GM21717 (cell line): Measurements from ENCODE around the gene ZDHHC4.

ENCODE experiments used
- ATAC-seq: cut with Tn5 transposase; IDR thresholded peaks from one replicate; pipeline ENCODE4 v1.9.1; 2021; ENCODE audit warnings: mild to moderate bottlenecking, moderate library complexity; ENCODE audit not compliant: unreplicated experiment

Gene ZDHHC4

GRCh38 chr7:6577369-6578113 is at the start of gene ZDHHC4:
Gene ZDHHC4 (plus strand): TSS chr7:6577454. CDS start chr7:6580562, 3,108 bp downstream.
- peak; percentile 97 for ATAC-seq

- no peak for ATAC-seq
Observed at GRCh38 chr7:6528401-6529130, 48.7 kb upstream of the ZDHHC4 start.

- no peak for ATAC-seq
Observed at GRCh38 chr7:6529643-6530042, 47.6 kb upstream of the ZDHHC4 start.

- ATAC-seq = peak; percentile 45
Observed at GRCh38 chr7:6530626-6531491, 46.4 kb upstream of the ZDHHC4 start.

GRCh38 chr7:6531492-6532279 is 45.6 kb upstream of the ZDHHC4 start:
- no peak for ATAC-seq

GRCh38 chr7:6532516-6532915 is 44.7 kb upstream of the ZDHHC4 start:
- no peak for ATAC-seq

- peak; percentile 40 for ATAC-seq
Observed at GRCh38 chr7:6533893-6534495, 43.3 kb upstream of the ZDHHC4 start.

GRCh38 chr7:6536262-6537260 is 40.7 kb upstream of the ZDHHC4 start:
- no peak for ATAC-seq

- ATAC-seq = no peak
Observed at GRCh38 chr7:6542368-6542767, 34.9 kb upstream of the ZDHHC4 start.

- ATAC-seq = no peak
Observed at GRCh38 chr7:6545398-6546126, 31.7 kb upstream of the ZDHHC4 start.

GRCh38 chr7:6546498-6547251 is 30.6 kb upstream of the ZDHHC4 start:
- no peak for ATAC-seq

GRCh38 chr7:6547400-6547799 is 29.9 kb upstream of the ZDHHC4 start:
- no peak for ATAC-seq

- ATAC-seq = no peak
Observed at GRCh38 chr7:6551016-6551511, 26.2 kb upstream of the ZDHHC4 start, which contains the start of gene GRID2IP. Gene GRID2IP (minus strand): TSS chr7:6551461. CDS start chr7:6551436, 25 bp downstream.

GRCh38 chr7:6553448-6554044 is 23.7 kb upstream of the ZDHHC4 start:
- ATAC-seq = no peak

GRCh38 chr7:6554848-6555247 is 22.4 kb upstream of the ZDHHC4 start:
- no peak for ATAC-seq

- ATAC-seq = no peak
Observed at GRCh38 chr7:6556196-6556595, 21.1 kb upstream of the ZDHHC4 start.

- ATAC-seq = no peak
Observed at GRCh38 chr7:6558837-6559236, 18.4 kb upstream of the ZDHHC4 start.
